HepG2 (cell line): ENCODE data around the gene SYNGAP1. TPM values are rescaled to one million over a fixed set of nuclear protein-coding genes. Genes with fewer than 3 reads are reported as not detected.

Source experiments
- ATAC-seq: fragments of 200-7000 bp; cut with Tn5 transposase; 3 replicates; pipeline ENCODE4 v1.9.1; 2020; ENCODE audit warnings: mild to moderate bottlenecking, moderate library complexity
- BruUV-seq: library from RNA; stranded (reverse); fragments of 400-500 nt; replicated peaks from 2 replicates; lab custom pipeline; 2021; lab: Mats Ljungman, UMichigan
- CTCF ChIA-PET: fragments of 300-600 bp; formaldehyde crosslinking; extraction: SDS; loops from one replicate; lab custom pipeline; 2021; ENCODE audit warnings: low total read pairs, inconsistent platforms, low intra/inter-chr PET ratio; lab: Yijun Ruan, JAX
- POLR2A ChIA-PET: fragments of 350-600 bp; sonication (Branson Sonifier 250); formaldehyde crosslinking; loops from one replicate; lab custom pipeline; 2020; ENCODE audit warnings: antibody characterized with exemption, inconsistent platforms; lab: Yijun Ruan, JAX
- DNase-seq: peaks from one replicate; pipeline ENCODE4 v3.0.0-alpha.2; 2015; ENCODE audit warnings: low spot score
- FAIRE-seq: peaks from 3 replicates; lab custom pipeline; 2011; peaks lifted over from hg19 to GRCh38; lab: Jason Lieb, UNC
- H2AFZ ChIP-seq: one replicate; pipeline ENCODE4 v1.6.1; 2011; ENCODE audit warnings: low read length, inconsistent platforms
- H3K27ac ChIP-seq: fragments of 300-600 bp; 3 replicates; pipeline ENCODE4 v1.8.0; 2011; ENCODE audit warnings: mixed run types, mild to moderate bottlenecking, mixed read lengths, low read length, inconsistent platforms; ENCODE audit not compliant: insufficient read depth; ENCODE audit errors: extremely low read length
- H3K27me3 ChIP-seq, 2 experiments: fragments of 200-600 bp in 1 of 2; 2 replicates in 1 of 2; 3 replicates in 1 of 2; pipeline versions ENCODE4 v1.6.0 to v1.8.0; 2011; ENCODE audit warnings: low read length in 2 of 2, mild to moderate bottlenecking in 2 of 2, moderate library complexity in 2 of 2, inconsistent platforms in 1 of 2; ENCODE audit not compliant: insufficient read depth in 2 of 2, control insufficient read depth in 1 of 2
- H3K36me3 ChIP-seq, 2 experiments: fragments of 200-600 bp in 1 of 2; replicated peaks in 1 of 2; 2 replicates in 1 of 2; 3 replicates in 1 of 2; pipeline versions ENCODE4 v1.5.1 to v1.8.0; 2011; ENCODE audit warnings: low read length in 2 of 2, inconsistent platforms in 1 of 2; ENCODE audit not compliant: insufficient read depth in 2 of 2, control insufficient read depth in 1 of 2
- H3K4me1 ChIP-seq: 2 replicates; pipeline ENCODE4 v1.5.1; 2012; ENCODE audit warnings: low read length, inconsistent platforms; ENCODE audit not compliant: insufficient read depth
- H3K4me2 ChIP-seq: 2 replicates; pipeline ENCODE4 v1.6.0; 2011; ENCODE audit warnings: low read depth, low read length, inconsistent platforms
- H3K4me3 ChIP-seq, 3 experiments: fragments of 200-600 bp in 1 of 3; sonication (generic), shearing (Covaris generic) in 1 of 3; replicated peaks in 1 of 3; 2 replicates each; pipeline ENCODE4 v1.5.1; 2011 to 2016; ENCODE audit warnings: low read length in 3 of 3, inconsistent platforms in 2 of 3, low read depth in 2 of 3, mild to moderate bottlenecking in 2 of 3, control low read depth in 1 of 3, mixed read lengths in 1 of 3; ENCODE audit not compliant: insufficient read depth in 1 of 3
- H3K79me2 ChIP-seq: one replicate; pipeline ENCODE4 v1.6.1; 2011; ENCODE audit warnings: low read length, inconsistent platforms; ENCODE audit not compliant: insufficient read depth
- H3K9ac ChIP-seq: 2 replicates; pipeline ENCODE4 v1.6.0; 2011; ENCODE audit warnings: mild to moderate bottlenecking, low read depth, low read length, inconsistent platforms; ENCODE audit not compliant: insufficient read depth
- H3K9me3 ChIP-seq: 2 replicates; pipeline ENCODE4 v1.5.1; 2012; ENCODE audit warnings: mild to moderate bottlenecking, low read length
- H4K20me1 ChIP-seq: 2 replicates; pipeline ENCODE4 v1.6.0; 2011; ENCODE audit warnings: inconsistent platforms, mild to moderate bottlenecking, low read length, moderate library complexity; ENCODE audit not compliant: insufficient read depth
- HIVEP1 ChIP-seq: sonication (generic); formaldehyde crosslinking; IDR thresholded peaks from 2 replicates; pipeline ENCODE4 v1.4.0; 2020; ENCODE audit warnings: mild to moderate bottlenecking, missing genetic modification reagents
- RBM22 ChIP-seq: fragments of 200-400 bp; formaldehyde crosslinking; optimal IDR thresholded peaks from 2 replicates; pipeline ENCODE3; 2017; ENCODE audit warnings: mild to moderate bottlenecking, low read length, moderate library complexity
- SRY ChIP-seq: sonication (generic); formaldehyde crosslinking; IDR thresholded peaks from 2 replicates; pipeline ENCODE4 v1.8.0; 2022; ENCODE audit warnings: mild to moderate bottlenecking, missing genetic modification reagents
- SYNCRIP ChIP-seq: fragments of 200-400 bp; formaldehyde crosslinking; IDR thresholded peaks from 2 replicates; pipeline ENCODE4 v1.6.1; 2018; ENCODE audit warnings: mild to moderate bottlenecking, low read depth, low read length; ENCODE audit not compliant: insufficient read depth
- TOPORS ChIP-seq: sonication (generic); formaldehyde crosslinking; IDR thresholded peaks from 2 replicates; pipeline ENCODE4 v1.8.0; 2023; ENCODE audit warnings: mild to moderate bottlenecking, missing genetic modification reagents
- ZBTB34 ChIP-seq: sonication (generic); formaldehyde crosslinking; IDR thresholded peaks from 2 replicates; pipeline ENCODE4 v1.8.0; 2022; ENCODE audit warnings: mild to moderate bottlenecking, missing genetic modification reagents
- ZNF121 ChIP-seq: sonication (generic); formaldehyde crosslinking; IDR thresholded peaks from 2 replicates; pipeline ENCODE4 v1.5.0; 2020; ENCODE audit warnings: mild to moderate bottlenecking, missing genetic modification reagents
- ZNF576 ChIP-seq: sonication (generic); formaldehyde crosslinking; IDR thresholded peaks from 2 replicates; pipeline ENCODE4 v1.4.0; 2020; ENCODE audit warnings: mild to moderate bottlenecking, missing genetic modification reagents
- ZNF619 ChIP-seq: sonication (generic); formaldehyde crosslinking; IDR thresholded peaks from 2 replicates; pipeline ENCODE4 v1.4.0; 2020; ENCODE audit warnings: mild to moderate bottlenecking, missing genetic modification reagents
- ZNF781 ChIP-seq: sonication (generic); formaldehyde crosslinking; IDR thresholded peaks from 2 replicates; pipeline ENCODE4 v1.5.1; 2020; ENCODE audit warnings: borderline replicate concordance, mild to moderate bottlenecking, missing genetic modification reagents; ENCODE audit errors: not compliant biosample characterization
- ZNF879 ChIP-seq: sonication (generic); formaldehyde crosslinking; IDR thresholded peaks from 2 replicates; pipeline ENCODE4 v1.8.1; 2023; ENCODE audit warnings: missing genetic modification reagents
- WGBS: methylation state at CpG from one replicate; pipeline ENCODE4 v1.1.6; 2017; ENCODE audit warnings: low lambda C conversion rate; 5-methylcytosine and 5-hydroxymethylcytosine counted together
- in situ Hi-C: cut with HindIII; loops from 2 replicates; pipeline ENCODE4 v1.10.0; 2017; ENCODE audit warnings: low pct_unique_long_range_greater_than_20kb; ENCODE audit not compliant: extremely low pct_ligation_motif_present
- intact Hi-C: fragments of 100-400 bp; cut with micrococcal nuclease; formaldehyde crosslinking; loops from one replicate; pipeline ENCODE4 v1.10.0; 2022; ENCODE audit not compliant: unreplicated experiment
- polyA plus RNA-seq, 8 experiments: library from polyadenylated mRNA; depleted of rRNA in 3 of 8; stranded (reverse) in 7 of 8; unstranded in 1 of 8; fragments of >200 nt; fragmentation: Illumina TruSeq in 4 of 8; extraction: Trizol in 4 of 8; gene quantifications; 2 replicates each; pipeline versions ENCODE4 v1.2.1 to v1.2.3, GENCODE V29; 2011 to 2016; ENCODE audit warnings: low read depth in 4 of 8, missing spikeins in 1 of 8, mixed read lengths in 1 of 8; ENCODE audit not compliant: insufficient read depth in 1 of 8
- total RNA-seq, 5 experiments: library from RNA; depleted of rRNA; stranded (reverse); fragments of >200 nt; fragmentation: Illumina TruSeq; extraction: Trizol; gene quantifications; 2 replicates each; pipeline ENCODE4 v1.2.3, GENCODE V29; 2016; ENCODE audit warnings: low read depth in 1 of 5
- TF ChIP-seq, protein P1 (sequence below): sonication (generic); formaldehyde crosslinking; IDR thresholded peaks from 2 replicates; pipeline ENCODE4 v1.9.0; 2022; ENCODE audit warnings: missing genetic modification reagents, mild to moderate bottlenecking, borderline replicate concordance
- TF ChIP-seq, protein P2 (sequence below): IDR thresholded peaks from 2 replicates; pipeline ENCODE4 v1.6.1; 2018; ENCODE audit warnings: missing genetic modification reagents
- TF ChIP-seq, protein P3 (sequence below): sonication (generic); formaldehyde crosslinking; IDR thresholded peaks from 2 replicates; pipeline ENCODE4 v1.4.0; 2020; ENCODE audit warnings: missing genetic modification reagents, borderline replicate concordance

Gene SYNGAP1
- total and polyA plus RNA-seq, 2 of the 13 experiments (the other 11 are each of a cell fraction or from before 2014, with no cell fraction given) = 0.75 to 1.1 TPM

GRCh38 chr6:33417903-33418689 lies 1.8 kb upstream of the SYNGAP1 start, which contains the start of gene CUTA (continued):
- TF ChIP-seq, protein P1, sequence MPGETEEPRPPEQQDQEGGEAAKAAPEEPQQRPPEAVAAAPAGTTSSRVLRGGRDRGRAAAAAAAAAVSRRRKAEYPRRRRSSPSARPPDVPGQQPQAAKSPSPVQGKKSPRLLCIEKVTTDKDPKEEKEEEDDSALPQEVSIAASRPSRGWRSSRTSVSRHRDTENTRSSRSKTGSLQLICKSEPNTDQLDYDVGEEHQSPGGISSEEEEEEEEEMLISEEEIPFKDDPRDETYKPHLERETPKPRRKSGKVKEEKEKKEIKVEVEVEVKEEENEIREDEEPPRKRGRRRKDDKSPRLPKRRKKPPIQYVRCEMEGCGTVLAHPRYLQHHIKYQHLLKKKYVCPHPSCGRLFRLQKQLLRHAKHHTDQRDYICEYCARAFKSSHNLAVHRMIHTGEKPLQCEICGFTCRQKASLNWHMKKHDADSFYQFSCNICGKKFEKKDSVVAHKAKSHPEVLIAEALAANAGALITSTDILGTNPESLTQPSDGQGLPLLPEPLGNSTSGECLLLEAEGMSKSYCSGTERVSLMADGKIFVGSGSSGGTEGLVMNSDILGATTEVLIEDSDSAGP (CRISPR knock-in tag) = peak; percentile 79
- TF ChIP-seq ZBTB34 (CRISPR knock-in tag) (no peak), ZNF121 (CRISPR knock-in tag) (no peak), ZNF879 (CRISPR knock-in tag) (peak; percentile 60), ZNF576 (CRISPR knock-in tag) (no peak), SYNCRIP (no peak)

DNA sequence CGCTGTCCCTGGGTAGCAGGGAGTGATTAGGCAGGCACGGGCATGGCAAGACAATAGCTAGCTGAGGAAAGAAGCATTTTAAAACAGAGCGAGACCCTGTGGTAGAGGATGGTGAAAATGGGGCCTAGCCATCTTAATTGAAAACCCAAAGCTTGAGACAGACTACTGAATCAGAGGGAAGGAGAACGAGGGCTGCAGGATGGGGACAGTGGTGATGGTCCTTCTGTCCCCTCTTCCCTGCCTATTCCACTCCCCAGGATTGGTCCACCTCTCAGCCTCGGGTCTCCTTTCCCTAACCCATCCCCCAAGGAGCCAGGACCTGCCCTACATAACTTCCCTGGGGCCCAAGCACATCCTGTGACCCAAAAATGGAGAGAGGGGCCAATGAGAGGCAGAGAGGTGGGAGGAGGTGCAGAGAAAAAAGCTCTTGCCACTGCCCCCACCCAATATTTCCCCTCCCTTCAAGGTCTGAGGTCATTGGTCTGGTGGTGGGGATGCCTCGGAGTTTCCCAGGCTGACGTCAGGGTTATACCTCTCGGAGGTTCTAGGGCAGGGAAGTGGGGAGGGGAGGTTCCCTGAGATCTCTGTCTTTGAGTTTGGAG lies 1.1 kb upstream of the SYNGAP1 start:
- H3K27ac ChIP-seq = peak overlapping the region; percentile 71
- H3K4me2 ChIP-seq = peak overlapping the region; percentile 97
- TSS peak; percentile 93 for BruUV-seq
- H3K4me3 ChIP-seq = peak overlapping the region; percentile 13 to 96 (median 44); a peak in 5 of 6 replicates
- ChIA-PET POLR2A (interaction anchor here (0.6 to 2.8 kb wide), 18 partner anchors 8 to 447 kb away, joined by 3 to 23 read pairs (median 6); partner anchors contain the start of genes PFDN6, RPS18, VPS52 and WDR46), CTCF (no interaction called here)
- peak overlapping the region; percentile 74 for H3K9ac ChIP-seq
- intact Hi-C loops = loop anchor here (1.0 kb wide), 2 partner anchors 8 to 27 kb away; partner anchors contain the start of gene KIFC1
- FAIRE-seq (no peak), DNase-seq (no peak), ATAC-seq (no peak)
- no peak overlapping the region for H2AFZ ChIP-seq
- H3K27me3 ChIP-seq = peaks cover 2 to 28% of the 10 kb centered on the region in 2 experiments; a peak in 3 of 5 replicates
- H3K4me1 ChIP-seq = peaks cover 42% of the 10 kb centered on the region
- no peaks in the 10 kb centered on the region for H4K20me1 ChIP-seq
- H3K9me3 ChIP-seq = no peaks in the 10 kb centered on the region
- H3K36me3 ChIP-seq = peaks cover 12 to 16% of the 10 kb centered on the region in 2 experiments
- peaks cover 21% of the 10 kb centered on the region for H3K79me2 ChIP-seq
- in situ Hi-C loops = loop anchor here (10.0 to 25.0 kb wide), 2 partner anchors 131 to 214 kb away; partner anchors contain the start of genes B3GALT4, HSD17B8, PFDN6 and RGL2
- 35% methylated on average over 8 of the region's 8 CpGs for WGBS
- no peak for TF ChIP-seq ZNF781
- 0 out of 2 replicates have a peak, but pooled peaks have one; percentile 1 for TF ChIP-seq HIVEP1 (CRISPR knock-in tag)
- TF ChIP-seq, protein P2, sequence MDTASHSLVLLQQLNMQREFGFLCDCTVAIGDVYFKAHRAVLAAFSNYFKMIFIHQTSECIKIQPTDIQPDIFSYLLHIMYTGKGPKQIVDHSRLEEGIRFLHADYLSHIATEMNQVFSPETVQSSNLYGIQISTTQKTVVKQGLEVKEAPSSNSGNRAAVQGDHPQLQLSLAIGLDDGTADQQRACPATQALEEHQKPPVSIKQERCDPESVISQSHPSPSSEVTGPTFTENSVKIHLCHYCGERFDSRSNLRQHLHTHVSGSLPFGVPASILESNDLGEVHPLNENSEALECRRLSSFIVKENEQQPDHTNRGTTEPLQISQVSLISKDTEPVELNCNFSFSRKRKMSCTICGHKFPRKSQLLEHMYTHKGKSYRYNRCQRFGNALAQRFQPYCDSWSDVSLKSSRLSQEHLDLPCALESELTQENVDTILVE (CRISPR knock-in tag) = no peak
- peak; percentile 55 for TF ChIP-seq RBM22
- 0 out of 2 replicates have a peak, but pooled peaks have one; percentile 1 for TF ChIP-seq SRY
- TF ChIP-seq TOPORS (CRISPR knock-in tag) = no peak
- TF ChIP-seq ZNF619 (CRISPR knock-in tag) = 0 out of 2 replicates have a peak, but pooled peaks have one; percentile 2
- TF ChIP-seq, protein P3, sequence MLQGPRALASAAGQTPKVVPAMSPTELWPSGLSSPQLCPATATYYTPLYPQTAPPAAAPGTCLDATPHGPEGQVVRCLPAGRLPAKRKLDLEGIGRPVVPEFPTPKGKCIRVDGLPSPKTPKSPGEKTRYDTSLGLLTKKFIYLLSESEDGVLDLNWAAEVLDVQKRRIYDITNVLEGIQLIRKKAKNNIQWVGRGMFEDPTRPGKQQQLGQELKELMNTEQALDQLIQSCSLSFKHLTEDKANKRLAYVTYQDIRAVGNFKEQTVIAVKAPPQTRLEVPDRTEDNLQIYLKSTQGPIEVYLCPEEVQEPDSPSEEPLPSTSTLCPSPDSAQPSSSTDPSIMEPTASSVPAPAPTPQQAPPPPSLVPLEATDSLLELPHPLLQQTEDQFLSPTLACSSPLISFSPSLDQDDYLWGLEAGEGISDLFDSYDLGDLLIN (CRISPR knock-in tag) = 0 out of 2 replicates have a peak, but pooled peaks have one; percentile 4
